MCF 10A (cell line): ENCODE measurements around the gene METTL21A. TPM values are rescaled to one million over a fixed set of nuclear protein-coding genes. Genes with fewer than 3 reads are reported as not detected.

Experiments used
- BruUV-seq: library from RNA; stranded (reverse); fragments of 400-500 nt; replicated peaks from 2 replicates; lab custom pipeline; 2021; lab: Mats Ljungman, UMichigan
- CTCF ChIA-PET: fragments of 300-600 bp; sonication (Branson Sonifier 250); formaldehyde crosslinking; extraction: SDS; loops from one replicate; lab custom pipeline; 2021; ENCODE audit warnings: antibody characterized with exemption, inconsistent platforms; lab: Yijun Ruan, JAX
- POLR2A ChIA-PET: fragments of 300-600, 350-650 bp; sonication (Branson Sonifier 250); formaldehyde crosslinking; extraction: SDS; loops from one replicate; lab custom pipeline; 2020; ENCODE audit warnings: antibody characterized with exemption, inconsistent platforms; lab: Yijun Ruan, JAX
- DNase-seq: peaks from one replicate; pipeline ENCODE4 v3.0.0-alpha.2; 2018; ENCODE audit not compliant: unreplicated experiment
- H3K27ac Mint-ChIP-seq: one replicate; pipeline ENCODE4 v1.8.0; 2022; ENCODE audit warnings: mild to moderate bottlenecking, low read depth, mixed read lengths; ENCODE audit not compliant: unreplicated experiment
- H3K27me3 Mint-ChIP-seq: one replicate; pipeline ENCODE4 v1.8.0; 2022; ENCODE audit warnings: mixed read lengths; ENCODE audit not compliant: insufficient read depth, unreplicated experiment
- H3K36me3 Mint-ChIP-seq: one replicate; pipeline ENCODE4 v1.8.0; 2022; ENCODE audit warnings: mild to moderate bottlenecking, moderate library complexity, mixed read lengths; ENCODE audit not compliant: insufficient read depth, unreplicated experiment
- H3K4me1 Mint-ChIP-seq: one replicate; pipeline ENCODE4 v1.8.0; 2022; ENCODE audit warnings: mixed read lengths; ENCODE audit not compliant: insufficient read depth, unreplicated experiment
- H3K4me3 Mint-ChIP-seq: one replicate; pipeline ENCODE4 v1.8.0; 2022; ENCODE audit warnings: mild to moderate bottlenecking, moderate library complexity, mixed read lengths; ENCODE audit not compliant: unreplicated experiment
- H3K9me3 Mint-ChIP-seq: one replicate; pipeline ENCODE4 v1.8.0; 2022; ENCODE audit warnings: mixed read lengths; ENCODE audit not compliant: unreplicated experiment
- intact Hi-C: fragments of 100-400 bp; cut with micrococcal nuclease; formaldehyde crosslinking; loops from 2 replicates; pipeline ENCODE4 v1.14.1; 2022
- total RNA-seq: library from RNA; stranded (reverse); gene quantifications from 2 replicates; pipeline ENCODE4 v1.2.3, GENCODE V29; 2022
- TF ChIP-seq, protein P1 (sequence below): fragments of 200-600 bp; IDR thresholded peaks from one replicate; pipeline ENCODE4 v1.8.0; 2022; ENCODE audit warnings: antibody characterized with exemption, mild to moderate bottlenecking; ENCODE audit not compliant: unreplicated experiment

The METTL21A gene
- total RNA-seq, 1 experiment from 2014 or later, result 8.4 TPM

- H3K4me1 Mint-ChIP-seq, result no peaks in the 10 kb centered on the region
- no TSS peak for BruUV-seq
- H3K36me3 Mint-ChIP-seq, result peaks cover 63% of the 10 kb centered on the region
- POLR2A ChIA-PET, result interaction anchor here (0.7 to 1.5 kb wide), 4 partner anchors 10 to 458 kb away, joined by 3 to 6 read pairs (median 4); partner anchors contain the start of gene PLEKHM3
- no peak for DNase-seq
- no peaks in the 10 kb centered on the region for H3K27me3 Mint-ChIP-seq
- intact Hi-C loops, result no loop called here
- TF ChIP-seq, protein P1, sequence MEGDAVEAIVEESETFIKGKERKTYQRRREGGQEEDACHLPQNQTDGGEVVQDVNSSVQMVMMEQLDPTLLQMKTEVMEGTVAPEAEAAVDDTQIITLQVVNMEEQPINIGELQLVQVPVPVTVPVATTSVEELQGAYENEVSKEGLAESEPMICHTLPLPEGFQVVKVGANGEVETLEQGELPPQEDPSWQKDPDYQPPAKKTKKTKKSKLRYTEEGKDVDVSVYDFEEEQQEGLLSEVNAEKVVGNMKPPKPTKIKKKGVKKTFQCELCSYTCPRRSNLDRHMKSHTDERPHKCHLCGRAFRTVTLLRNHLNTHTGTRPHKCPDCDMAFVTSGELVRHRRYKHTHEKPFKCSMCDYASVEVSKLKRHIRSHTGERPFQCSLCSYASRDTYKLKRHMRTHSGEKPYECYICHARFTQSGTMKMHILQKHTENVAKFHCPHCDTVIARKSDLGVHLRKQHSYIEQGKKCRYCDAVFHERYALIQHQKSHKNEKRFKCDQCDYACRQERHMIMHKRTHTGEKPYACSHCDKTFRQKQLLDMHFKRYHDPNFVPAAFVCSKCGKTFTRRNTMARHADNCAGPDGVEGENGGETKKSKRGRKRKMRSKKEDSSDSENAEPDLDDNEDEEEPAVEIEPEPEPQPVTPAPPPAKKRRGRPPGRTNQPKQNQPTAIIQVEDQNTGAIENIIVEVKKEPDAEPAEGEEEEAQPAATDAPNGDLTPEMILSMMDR, result no peak
- no peak overlapping the region for H3K27ac Mint-ChIP-seq
- no peak overlapping the region for H3K4me3 Mint-ChIP-seq
- CTCF ChIA-PET, result no interaction called here
- no peaks in the 10 kb centered on the region for H3K9me3 Mint-ChIP-seq
These were observed 57.5 kb downstream of the METTL21A start for GRCh38 chr2:207567671-207568070.

DNA sequence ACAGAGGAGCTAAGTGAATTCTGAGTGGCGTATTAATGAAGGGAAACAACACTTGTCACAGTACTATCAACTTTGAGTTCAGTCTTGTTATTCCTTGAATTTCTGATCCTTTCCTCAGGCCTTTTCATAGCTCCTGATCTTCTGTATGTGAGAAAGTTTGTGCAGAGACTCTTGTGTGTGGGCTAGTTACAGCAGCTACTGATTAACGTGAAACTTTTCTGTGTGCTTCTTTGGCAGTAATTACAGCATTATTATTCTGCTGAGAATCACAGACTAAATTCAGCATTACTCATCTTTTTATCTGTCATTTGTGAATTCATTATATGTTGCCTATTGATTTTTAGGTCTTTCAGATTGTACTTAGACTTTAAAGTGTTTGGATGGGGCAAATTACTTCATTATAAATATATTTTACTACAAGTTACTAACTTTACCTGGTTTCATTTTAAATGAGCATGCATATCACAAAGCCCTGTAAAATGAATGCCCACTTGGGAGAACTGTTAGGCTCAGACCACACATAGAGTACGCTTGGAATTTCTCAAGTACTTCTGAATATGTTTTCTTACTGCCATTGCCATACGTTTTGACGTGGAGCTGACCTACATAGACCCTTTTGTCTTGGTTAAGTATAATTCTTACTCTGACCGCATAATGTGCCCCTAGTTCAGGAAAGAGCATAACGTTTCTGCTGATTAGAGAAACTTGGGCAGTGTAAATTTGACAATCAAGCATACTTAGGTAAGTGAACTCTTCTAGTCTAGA is 59.3 kb downstream of the METTL21A start:
- TF ChIP-seq, protein P1, result no peak
- H3K27me3 Mint-ChIP-seq, result no peaks in the 10 kb centered on the region
- intact Hi-C loops, result no loop called here
- CTCF ChIA-PET, result no interaction called here
- POLR2A ChIA-PET, result interaction anchor here (2.6 kb wide), 1 partner anchor 36 kb away, joined by 8 read pairs; the partner anchor contains the start of gene CREB1
- no peak for DNase-seq
- no TSS peak for BruUV-seq
- H3K4me3 Mint-ChIP-seq, result no peak overlapping the region
- no peaks in the 10 kb centered on the region for H3K4me1 Mint-ChIP-seq
- H3K27ac Mint-ChIP-seq, result peak overlapping the region; percentile 46
- H3K36me3 Mint-ChIP-seq, result peaks cover 57% of the 10 kb centered on the region
- H3K9me3 Mint-ChIP-seq, result no peaks in the 10 kb centered on the region

Other genes with a start within 250 kb of the METTL21A start
- gene CREB1, start 95.4 kb downstream of the METTL21A start, total RNA-seq, result 54.6 and 71.3 TPM in 2 replicates
- 19.7 and 23.3 TPM in 2 replicates for gene CCNYL1, start 86.2 kb upstream of the METTL21A start, total RNA-seq
- 2.6 and 4.3 TPM in 2 replicates for gene FZD5, start 144.5 kb upstream of the METTL21A start, total RNA-seq